HepG2 (cell line): ENCODE results near the gene CRHBP.

Source experiments
- DPF2 ChIP-seq: sonication (generic); formaldehyde crosslinking; IDR thresholded peaks from 2 replicates; pipeline ENCODE4 v1.4.0; 2020; ENCODE audit warnings: mild to moderate bottlenecking, low read depth, missing genetic modification reagents, borderline replicate concordance
- POLR2AphosphoS5 ChIP-seq: IDR thresholded peaks from 2 replicates; pipeline ENCODE4 v1.6.1; 2012; ENCODE audit warnings: low read depth, low read length
- TCF12 ChIP-seq, 2 experiments: fragments of 450-650 bp in 1 of 2; sonication (generic) in 1 of 2; formaldehyde crosslinking in 1 of 2; IDR thresholded peaks; 2 replicates each; pipeline versions ENCODE4 v1.6.1 to v1.8.0; 2017 to 2022; ENCODE audit warnings: antibody characterized with exemption in 1 of 2, mild to moderate bottlenecking in 1 of 2, missing genetic modification reagents in 1 of 2, moderate library complexity in 1 of 2
- TF ChIP-seq, protein P1 (sequence below): sonication (generic); formaldehyde crosslinking; IDR thresholded peaks from 2 replicates; pipeline ENCODE4 v1.5.1; 2020; ENCODE audit warnings: mild to moderate bottlenecking, missing genetic modification reagents, moderate library complexity
- TF ChIP-seq, protein P2 (sequence below): sonication (generic); formaldehyde crosslinking; IDR thresholded peaks from 2 replicates; pipeline ENCODE4 v1.5.0; 2020; ENCODE audit warnings: mild to moderate bottlenecking, missing genetic modification reagents, moderate library complexity

DNA sequence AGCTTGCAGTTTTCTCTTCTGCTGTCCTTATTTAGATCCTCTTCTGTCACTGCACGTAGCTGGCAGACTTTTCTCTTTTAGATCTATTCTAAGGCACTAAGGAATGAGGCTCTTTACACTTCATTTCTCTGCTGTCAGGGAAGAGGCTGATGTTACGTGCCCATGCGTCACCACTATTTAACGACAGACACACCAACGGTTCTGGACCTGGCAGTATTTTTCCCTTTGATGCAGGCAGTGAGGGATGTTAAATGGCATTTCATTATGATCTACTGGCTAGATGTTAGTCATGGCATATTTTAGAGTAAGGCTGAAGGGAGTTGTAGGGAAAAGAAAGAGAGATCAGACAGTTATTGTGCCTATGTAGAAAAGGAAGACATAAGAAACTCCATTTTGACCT, 8.2 kb upstream of the CRHBP start:
- TF ChIP-seq, protein P1, sequence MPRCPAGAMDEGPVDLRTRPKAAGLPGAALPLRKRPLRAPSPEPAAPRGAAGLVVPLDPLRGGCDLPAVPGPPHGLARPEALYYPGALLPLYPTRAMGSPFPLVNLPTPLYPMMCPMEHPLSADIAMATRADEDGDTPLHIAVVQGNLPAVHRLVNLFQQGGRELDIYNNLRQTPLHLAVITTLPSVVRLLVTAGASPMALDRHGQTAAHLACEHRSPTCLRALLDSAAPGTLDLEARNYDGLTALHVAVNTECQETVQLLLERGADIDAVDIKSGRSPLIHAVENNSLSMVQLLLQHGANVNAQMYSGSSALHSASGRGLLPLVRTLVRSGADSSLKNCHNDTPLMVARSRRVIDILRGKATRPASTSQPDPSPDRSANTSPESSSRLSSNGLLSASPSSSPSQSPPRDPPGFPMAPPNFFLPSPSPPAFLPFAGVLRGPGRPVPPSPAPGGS (CRISPR knock-in tag), result no peak
- TF ChIP-seq POLR2AphosphoS5 (no peak), TCF12 (IDR thresholded peaks at IDR 0.05) (no peak), TCF12 (CRISPR knock-in tag; IDR thresholded peaks at IDR 0.05) (no peak), DPF2 (CRISPR knock-in tag) (no peak)
- TF ChIP-seq, protein P2, sequence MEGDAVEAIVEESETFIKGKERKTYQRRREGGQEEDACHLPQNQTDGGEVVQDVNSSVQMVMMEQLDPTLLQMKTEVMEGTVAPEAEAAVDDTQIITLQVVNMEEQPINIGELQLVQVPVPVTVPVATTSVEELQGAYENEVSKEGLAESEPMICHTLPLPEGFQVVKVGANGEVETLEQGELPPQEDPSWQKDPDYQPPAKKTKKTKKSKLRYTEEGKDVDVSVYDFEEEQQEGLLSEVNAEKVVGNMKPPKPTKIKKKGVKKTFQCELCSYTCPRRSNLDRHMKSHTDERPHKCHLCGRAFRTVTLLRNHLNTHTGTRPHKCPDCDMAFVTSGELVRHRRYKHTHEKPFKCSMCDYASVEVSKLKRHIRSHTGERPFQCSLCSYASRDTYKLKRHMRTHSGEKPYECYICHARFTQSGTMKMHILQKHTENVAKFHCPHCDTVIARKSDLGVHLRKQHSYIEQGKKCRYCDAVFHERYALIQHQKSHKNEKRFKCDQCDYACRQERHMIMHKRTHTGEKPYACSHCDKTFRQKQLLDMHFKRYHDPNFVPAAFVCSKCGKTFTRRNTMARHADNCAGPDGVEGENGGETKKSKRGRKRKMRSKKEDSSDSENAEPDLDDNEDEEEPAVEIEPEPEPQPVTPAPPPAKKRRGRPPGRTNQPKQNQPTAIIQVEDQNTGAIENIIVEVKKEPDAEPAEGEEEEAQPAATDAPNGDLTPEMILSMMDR (CRISPR knock-in tag), result no peak
